Measurements from ENCODE around the gene SIX6. TPM values are rescaled to one million over a fixed set of nuclear protein-coding genes. Genes with fewer than 3 reads are reported as not detected.

The SIX6 gene
- total and polyA plus RNA-seq, 8 donors: not detected

- no peak for FAIRE-seq
- intact Hi-C loops (cut with DNase I): no loop called here
- peaks cover 7 to 71% (median 27%) of the 10 kb centered on the region in 4 donors for H3K27me3 ChIP-seq
- no peaks in the 10 kb centered on the region for H3K36me3 ChIP-seq
- no peak for ATAC-seq
- no peaks in the 10 kb centered on the region for H3K9me3 ChIP-seq
- no peak overlapping the region for H3K27ac ChIP-seq
- no peak for DNase-seq
- WGBS, 2 donors: 10 to 12% methylated on average over 7 of the region's 7 CpGs
- no peak overlapping the region for H3K4me3 ChIP-seq
- no peak for TF ChIP-seq CTCF (IDR thresholded peaks at IDR 0.05)
- no peaks in the 10 kb centered on the region for H3K4me1 ChIP-seq
Observed at GRCh38 chr14:60512973-60513571, 4.1 kb downstream of the SIX6 start.

GRCh38 chr14:60514378-60514740 lies 5.4 kb downstream of the SIX6 start:
- peak in 1 of 4 donors; percentile 19 for ATAC-seq
- Histone ChIP-seq H3K27me3 (peaks cover 7 to 63% (median 21%) of the 10 kb centered on the region in 4 donors), H3K27ac (no peak overlapping the region), H3K9me3 (no peaks in the 10 kb centered on the region), H3K4me3 (peak overlapping the region; percentile 1 to 43 (median 19)), H3K36me3 (no peaks in the 10 kb centered on the region), H3K4me1 (no peaks in the 10 kb centered on the region)
- 7 to 10% methylated on average over 10 of the region's 10 CpGs for WGBS, 2 donors
- FAIRE-seq: no peak
- intact Hi-C loops (cut with DNase I): no loop called here
- no peak for TF ChIP-seq CTCF (IDR thresholded peaks at IDR 0.05)
- no peak for DNase-seq

- intact Hi-C loops (cut with DNase I): no loop called here
- Histone ChIP-seq H3K27ac (no peak overlapping the region), H3K36me3 (no peaks in the 10 kb centered on the region), H3K4me3 (peak overlapping the region; percentile 1 to 43 (median 19)), H3K4me1 (no peaks in the 10 kb centered on the region), H3K9me3 (no peaks in the 10 kb centered on the region), H3K27me3 (peaks cover 7 to 57% (median 20%) of the 10 kb centered on the region in 4 donors)
- peak in 3 of 4 donors; percentile 25 to 29 (median 27) for TF ChIP-seq CTCF (IDR thresholded peaks at IDR 0.05)
- DNase-seq (peak in 4 of 6 donors; percentile 6 to 67 (median 36)), ATAC-seq (peak; percentile 38 to 84 (median 74)), FAIRE-seq (no peak)
- WGBS, 2 donors: 3 to 4% methylated on average over 47 to 79 of the region's 79 CpGs
Observed at GRCh38 chr14:60514741-60515491, 6.0 kb downstream of the SIX6 start.

GRCh38 chr14:60515511-60516289 lies 6.8 kb downstream of the SIX6 start:
- WGBS, 2 donors: 18 to 19% methylated on average over 66 of the region's 66 CpGs
- Histone ChIP-seq H3K27me3 (peaks cover 4 to 49% (median 20%) of the 10 kb centered on the region in 4 donors), H3K9me3 (no peaks in the 10 kb centered on the region), H3K27ac (no peak overlapping the region), H3K36me3 (no peaks in the 10 kb centered on the region), H3K4me3 (no peak overlapping the region), H3K4me1 (no peaks in the 10 kb centered on the region)
- DNase-seq: peak in 1 of 6 donors; percentile 68
- no peak for FAIRE-seq
- no peak for TF ChIP-seq CTCF (IDR thresholded peaks at IDR 0.05)
- intact Hi-C loops (cut with DNase I): no loop called here
- ATAC-seq: peak in 1 of 4 donors; percentile 36
